Prostate gland (tissue), 2 donors: ENCODE data around the gene CIC. TPM values are rescaled to one million over a fixed set of nuclear protein-coding genes. Genes with fewer than 3 reads are reported as not detected.

Experiments
- DNase-seq: peaks from one replicate; pipeline ENCODE4 v3.0.0-alpha.2; 2019; ENCODE audit warnings: low spot score
- H3K27ac ChIP-seq, 2 donors: fragments of 200-600 bp; sonication (generic); 2 replicates each; pipeline ENCODE4 v1.5.1; 2017 to 2019
- H3K27me3 ChIP-seq: fragments of 200-600 bp; sonication (generic); replicated peaks from 2 replicates; pipeline ENCODE4 v1.5.1; 2019; ENCODE audit not compliant: insufficient read depth
- H3K36me3 ChIP-seq, 2 donors: fragments of 200-600 bp; sonication (generic); 1 replicate in 1 of 2; 2 replicates in 1 of 2; pipeline versions ENCODE4 v1.5.1 to v1.8.1; 2017 to 2019
- H3K4me1 ChIP-seq: fragments of 200-600 bp; sonication (generic); replicated peaks from 2 replicates; pipeline ENCODE4 v1.5.1; 2019
- H3K4me3 ChIP-seq, 2 donors: fragments of 200-600 bp; sonication (generic); 2 replicates each; pipeline ENCODE4 v1.5.1; 2017 to 2019
- H3K9me3 ChIP-seq: fragments of 200-600 bp; sonication (generic); 2 replicates; pipeline ENCODE4 v1.5.1; 2017
- POLR2A ChIP-seq: fragments of 450-650 bp; IDR thresholded peaks from one replicate; pipeline ENCODE4 v1.6.1; 2016; ENCODE audit warnings: antibody characterized with exemption, mild to moderate bottlenecking
- POLR2AphosphoS5 ChIP-seq: sonication (generic); formaldehyde crosslinking; IDR thresholded peaks from one replicate; pipeline ENCODE4 v1.6.1; 2017; ENCODE audit warnings: antibody characterized with exemption
- WGBS: methylation state at CpG from one replicate; pipeline ENCODE4 v1.1.5; 2018; 5-methylcytosine and 5-hydroxymethylcytosine counted together
- intact Hi-C: fragments of 100-400 bp; cut with DNase I; formaldehyde crosslinking; loops from one replicate; pipeline ENCODE4 v1.14.2; 2022
- total RNA-seq, 2 donors: library from RNA; depleted of rRNA; stranded (reverse); fragments of >200 nt; gene quantifications; one replicate each; pipeline ENCODE4 v1.1.0, GENCODE V29; 2016
- TF ChIP-seq, protein P1 (sequence below), 4 experiments: fragments of 200-600 bp in 2 of 4; fragments of 450-650 bp in 2 of 4; sonication (generic) in 2 of 4; IDR thresholded peaks; 1 replicate in 3 of 4; 2 replicates in 1 of 4; pipeline ENCODE4 v1.5.1; 2016 to 2019; ENCODE audit warnings: antibody characterized with exemption in 4 of 4, mild to moderate bottlenecking in 2 of 4, moderate library complexity in 2 of 4

Gene CIC
- total RNA-seq, 2 donors from 2014 or later = 64.6 to 145 TPM

GRCh38 chr19:42343344-42344110 lies 74.5 kb downstream of the CIC start:
- Histone ChIP-seq H3K4me3 (no peak overlapping the region), H3K36me3 (peaks cover 0 to 2% of the 10 kb centered on the region in 2 donors), H3K27ac (no peak overlapping the region), H3K4me1 (no peaks in the 10 kb centered on the region), H3K9me3 (no peaks in the 10 kb centered on the region), H3K27me3 (no peaks in the 10 kb centered on the region)
- TF ChIP-seq, protein P1, sequence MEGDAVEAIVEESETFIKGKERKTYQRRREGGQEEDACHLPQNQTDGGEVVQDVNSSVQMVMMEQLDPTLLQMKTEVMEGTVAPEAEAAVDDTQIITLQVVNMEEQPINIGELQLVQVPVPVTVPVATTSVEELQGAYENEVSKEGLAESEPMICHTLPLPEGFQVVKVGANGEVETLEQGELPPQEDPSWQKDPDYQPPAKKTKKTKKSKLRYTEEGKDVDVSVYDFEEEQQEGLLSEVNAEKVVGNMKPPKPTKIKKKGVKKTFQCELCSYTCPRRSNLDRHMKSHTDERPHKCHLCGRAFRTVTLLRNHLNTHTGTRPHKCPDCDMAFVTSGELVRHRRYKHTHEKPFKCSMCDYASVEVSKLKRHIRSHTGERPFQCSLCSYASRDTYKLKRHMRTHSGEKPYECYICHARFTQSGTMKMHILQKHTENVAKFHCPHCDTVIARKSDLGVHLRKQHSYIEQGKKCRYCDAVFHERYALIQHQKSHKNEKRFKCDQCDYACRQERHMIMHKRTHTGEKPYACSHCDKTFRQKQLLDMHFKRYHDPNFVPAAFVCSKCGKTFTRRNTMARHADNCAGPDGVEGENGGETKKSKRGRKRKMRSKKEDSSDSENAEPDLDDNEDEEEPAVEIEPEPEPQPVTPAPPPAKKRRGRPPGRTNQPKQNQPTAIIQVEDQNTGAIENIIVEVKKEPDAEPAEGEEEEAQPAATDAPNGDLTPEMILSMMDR (IDR thresholded peaks at IDR 0.05) = no peak
- TF ChIP-seq POLR2A = no peak
- no peak for TF ChIP-seq POLR2AphosphoS5
- DNase-seq = no peak
- intact Hi-C loops = no loop called here
- WGBS = 89% methylated on average over 17 of the region's 17 CpGs

GRCh38 chr19:42344336-42344893 lies 75.4 kb downstream of the CIC start:
- Histone ChIP-seq H3K4me3 (no peak overlapping the region), H3K27me3 (no peaks in the 10 kb centered on the region), H3K27ac (no peak overlapping the region), H3K36me3 (peaks cover 0 to 4% of the 10 kb centered on the region in 2 donors), H3K9me3 (no peaks in the 10 kb centered on the region), H3K4me1 (no peaks in the 10 kb centered on the region)
- 85% methylated on average over 18 of the region's 18 CpGs for WGBS
- no peak for DNase-seq
- intact Hi-C loops = no loop called here
- TF ChIP-seq, protein P1 (IDR thresholded peaks at IDR 0.05) = no peak
- TF ChIP-seq POLR2AphosphoS5 (no peak), POLR2A (no peak)

Other genes with a start within 250 kb of the CIC start
- 10 to 100 TPM in 1 of 2 donors, 1 to 10 TPM in 1; 1.3 to 25.2 TPM for gene GRIK5, start 199.0 kb upstream of the CIC start, total RNA-seq
- gene ZNF574, start 193.1 kb upstream of the CIC start, total RNA-seq = 10 to 100 TPM; 24.4 to 44.1 TPM
- gene POU2F2, start 136.8 kb upstream of the CIC start, total RNA-seq = 10 to 100 TPM in 1 of 2 donors, 1 to 10 TPM in 1; 3.4 to 17.4 TPM
- 10 to 100 TPM; 70.3 to 98.1 TPM for gene DEDD2, start 51.6 kb upstream of the CIC start, total RNA-seq
- gene ZNF526, start 48.9 kb upstream of the CIC start, total RNA-seq = 10 to 100 TPM in 1 of 2 donors, 1 to 10 TPM in 1; 8.2 to 14.1 TPM
- 10 to 100 TPM; 37.1 to 61.6 TPM for gene GSK3A, start 26.6 kb upstream of the CIC start, total RNA-seq
- gene ERF, start 14.1 kb upstream of the CIC start, total RNA-seq = 100 to 1,000 TPM in 1 of 2 donors, 10 to 100 TPM in 1; 33.9 to 121 TPM
- gene PRR19, start 32.9 kb downstream of the CIC start, total RNA-seq = 1 to 10 TPM in 1 of 2 donors, under 1 TPM in 1; 0.32 to 8.4 TPM
- 10 to 100 TPM; 36.6 to 48.5 TPM for gene PAFAH1B3, start 33.4 kb downstream of the CIC start, total RNA-seq
- under 1 TPM in 1 of 2 donors, not detected in 1; 0.85 TPM for gene TMEM145, start 44.1 kb downstream of the CIC start, total RNA-seq
- gene MEGF8, start 56.4 kb downstream of the CIC start, total RNA-seq = 10 to 100 TPM; 22.8 to 30.7 TPM
- gene CNFN, start 121.0 kb downstream of the CIC start, total RNA-seq = 1 to 10 TPM; 3.4 to 9.4 TPM
- gene LIPE, start 158.1 kb downstream of the CIC start, total RNA-seq = 10 to 100 TPM; 10.2 to 24.8 TPM
- gene CXCL17, start 173.7 kb downstream of the CIC start, total RNA-seq = 1 to 10 TPM; 2.4 to 4.8 TPM